Activated naive CD8-positive, alpha-beta T cell treated with anti-CD3 and anti-CD28 coated beads, Interleukin-2, amount 50 U/mL, for 16 hours (primary cell): ENCODE measurements around the gene METRNL.
"Not testable (repeated sequence)": the region's sequence is repeated elsewhere in the genome, so short reads cannot be mapped to it uniquely, and the experiment has no call there.

Experiments
- DNase-seq: peaks from one replicate; pipeline ENCODE4 v3.0.0-alpha.2; 2020; ENCODE audit warnings: low read depth, low spot score

The METRNL gene

GRCh38 chr17:83121921-83122820, 42.8 kb downstream of the METRNL start:
- DNase-seq, result no peak

GRCh38 chr17:83122834-83123233, 43.4 kb downstream of the METRNL start:
- no peak for DNase-seq

GRCh38 chr17:83123896-83124801, 44.7 kb downstream of the METRNL start:
- no peak for DNase-seq

GRCh38 chr17:83124871-83125514, 45.6 kb downstream of the METRNL start:
- DNase-seq, result no peak

DNA sequence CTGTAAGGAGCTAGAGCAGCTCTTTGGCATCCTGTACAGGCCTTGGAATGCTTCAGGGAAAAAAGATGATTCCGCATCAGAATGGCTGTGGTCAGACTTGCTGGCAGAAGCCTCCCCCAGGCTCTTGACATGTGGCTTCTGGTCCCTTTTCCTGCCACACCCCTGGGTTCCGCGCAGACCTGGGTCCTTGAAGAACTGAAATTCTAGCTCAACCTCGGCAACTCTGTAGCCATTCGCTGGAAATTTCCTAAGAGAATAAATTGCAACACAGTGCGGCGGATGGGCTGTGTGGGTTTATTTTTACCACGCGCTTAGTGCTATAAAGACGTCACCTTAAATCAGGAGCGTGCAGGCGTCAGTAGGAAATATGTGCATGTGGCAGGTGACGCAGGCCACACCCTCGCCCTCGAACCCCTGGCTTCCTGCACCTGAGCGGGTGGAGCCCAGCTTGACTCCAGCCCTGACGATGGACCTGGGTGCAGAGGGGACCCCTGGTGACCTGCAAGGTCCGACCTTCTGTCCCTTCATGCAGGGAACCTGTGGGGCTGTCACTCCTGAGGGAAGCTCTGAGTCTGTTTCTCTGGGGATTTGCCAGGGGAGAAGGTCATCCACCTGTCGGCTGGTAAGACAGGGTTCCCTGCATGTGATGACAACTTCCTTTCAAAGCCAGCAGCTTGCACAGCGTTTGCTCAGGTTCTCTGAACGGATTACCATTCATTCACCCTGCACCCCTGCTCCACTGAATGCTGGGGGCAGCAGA, 46.3 kb downstream of the METRNL start:
- DNase-seq, result no peak

DNA sequence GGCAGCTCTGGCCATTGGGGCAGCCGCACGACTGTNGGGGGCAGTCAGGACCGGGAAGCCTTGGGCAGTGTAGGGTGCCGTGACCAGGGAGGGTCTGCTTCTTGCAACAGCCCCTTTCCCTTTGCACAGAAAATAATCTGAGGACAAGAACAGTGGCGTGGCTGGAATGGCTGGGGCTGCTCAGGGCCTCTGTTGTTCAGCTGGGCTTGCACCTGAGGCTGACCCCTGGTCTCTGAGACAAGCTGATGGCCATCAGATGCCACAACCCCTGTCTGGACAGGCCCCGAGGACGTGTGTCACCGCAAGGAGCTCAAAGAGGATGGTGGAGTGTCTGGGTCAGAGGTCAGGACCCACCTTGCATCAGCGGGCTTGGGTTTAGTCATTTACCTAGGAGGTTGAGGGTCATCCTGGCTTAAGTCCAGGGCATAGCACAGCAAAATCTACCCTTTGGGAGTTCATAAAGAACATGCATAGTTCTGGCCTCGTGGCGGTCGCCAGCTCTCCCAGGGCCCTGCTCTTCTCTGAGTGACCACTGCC, 46.9 kb downstream of the METRNL start:
- no peak for DNase-seq

DNA sequence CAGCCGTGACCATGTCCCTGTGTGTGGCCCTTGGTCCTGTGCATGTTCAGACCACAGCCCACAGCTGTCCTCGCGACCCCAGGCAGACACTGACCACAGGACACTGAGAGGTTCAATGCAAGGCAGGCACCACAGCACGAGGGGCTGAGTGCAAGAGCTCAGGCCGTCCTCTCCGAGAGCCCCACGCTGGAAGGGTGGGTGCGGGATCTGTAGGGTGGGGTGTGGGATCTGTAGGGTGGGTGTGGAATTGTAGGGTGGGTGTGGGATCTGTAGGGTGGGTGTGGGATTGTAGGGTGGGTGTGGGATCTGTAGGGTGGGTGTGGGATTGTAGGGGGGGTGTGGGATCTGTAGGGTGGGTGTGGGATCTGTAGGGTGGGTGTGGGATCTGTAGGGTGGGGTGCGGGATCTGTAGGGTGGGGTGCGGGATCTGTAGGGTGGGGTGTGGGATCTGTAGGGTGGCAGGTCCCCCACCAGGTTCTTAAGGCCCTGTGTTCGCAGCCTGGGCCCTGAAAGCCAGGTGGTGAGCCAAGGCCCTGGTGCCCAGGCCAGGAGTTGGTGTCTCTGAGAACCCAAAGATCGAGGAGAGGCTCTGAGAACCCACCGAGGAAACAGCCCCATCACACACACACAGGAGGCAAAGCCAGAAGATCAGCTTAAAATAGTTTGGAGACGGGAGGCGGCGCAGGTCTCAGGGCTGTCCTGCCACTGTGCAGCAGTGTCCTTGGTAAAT, 48.2 kb downstream of the METRNL start:
- DNase-seq, result no peak

- DNase-seq, result no peak
Measured at GRCh38 chr17:83128306-83129240, 49.2 kb downstream of the METRNL start.

DNA sequence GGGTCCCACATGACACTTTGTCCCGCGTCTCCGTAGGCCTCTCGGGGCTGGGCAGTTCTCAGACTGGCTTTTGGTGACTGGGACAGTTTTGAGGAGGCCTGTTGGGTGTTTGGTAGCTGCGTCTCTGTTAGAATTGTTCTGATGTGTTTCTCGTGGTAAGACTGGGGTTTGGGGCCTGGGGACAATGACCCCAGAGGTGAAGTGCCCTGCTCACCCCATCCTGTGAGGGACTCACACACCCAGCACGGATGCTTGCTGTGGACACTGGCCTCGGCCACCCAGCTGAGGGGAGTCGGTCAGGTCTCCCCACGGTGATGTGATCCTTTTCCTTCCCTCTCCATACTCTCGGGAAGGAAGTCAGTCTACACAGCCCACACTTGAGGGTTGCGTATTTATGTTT, 50.3 kb downstream of the METRNL start:
- DNase-seq, result no peak

DNA sequence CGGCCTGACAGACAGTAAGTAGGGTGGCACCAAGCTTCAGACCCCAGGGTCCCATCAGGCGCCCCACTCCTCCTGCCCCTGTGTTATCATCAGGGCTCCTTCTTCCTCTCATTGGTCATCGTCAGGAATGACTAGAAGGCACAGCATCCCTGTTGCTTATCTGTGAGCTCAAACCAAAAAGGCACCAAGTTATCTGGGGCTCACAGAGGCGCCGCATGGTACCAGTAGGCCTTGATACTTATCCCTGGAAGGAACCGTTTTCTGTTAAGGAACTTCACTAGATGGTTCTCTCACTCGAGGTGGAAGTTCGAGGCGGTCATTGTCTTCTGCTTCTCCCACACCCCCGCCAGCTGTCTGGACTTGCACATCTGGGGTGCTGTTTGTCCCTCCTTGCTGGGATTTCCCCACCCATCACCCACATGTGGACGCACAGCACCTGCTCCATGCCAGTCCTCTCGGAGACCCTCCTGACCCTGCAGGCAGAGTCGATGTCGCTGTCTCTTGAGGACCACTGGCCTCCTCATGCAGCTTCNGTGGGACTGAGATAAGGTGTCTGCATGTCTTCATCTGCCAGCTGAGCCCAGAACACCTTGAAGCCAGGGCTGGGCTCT, 52.1 kb downstream of the METRNL start:
- no peak for DNase-seq

DNA sequence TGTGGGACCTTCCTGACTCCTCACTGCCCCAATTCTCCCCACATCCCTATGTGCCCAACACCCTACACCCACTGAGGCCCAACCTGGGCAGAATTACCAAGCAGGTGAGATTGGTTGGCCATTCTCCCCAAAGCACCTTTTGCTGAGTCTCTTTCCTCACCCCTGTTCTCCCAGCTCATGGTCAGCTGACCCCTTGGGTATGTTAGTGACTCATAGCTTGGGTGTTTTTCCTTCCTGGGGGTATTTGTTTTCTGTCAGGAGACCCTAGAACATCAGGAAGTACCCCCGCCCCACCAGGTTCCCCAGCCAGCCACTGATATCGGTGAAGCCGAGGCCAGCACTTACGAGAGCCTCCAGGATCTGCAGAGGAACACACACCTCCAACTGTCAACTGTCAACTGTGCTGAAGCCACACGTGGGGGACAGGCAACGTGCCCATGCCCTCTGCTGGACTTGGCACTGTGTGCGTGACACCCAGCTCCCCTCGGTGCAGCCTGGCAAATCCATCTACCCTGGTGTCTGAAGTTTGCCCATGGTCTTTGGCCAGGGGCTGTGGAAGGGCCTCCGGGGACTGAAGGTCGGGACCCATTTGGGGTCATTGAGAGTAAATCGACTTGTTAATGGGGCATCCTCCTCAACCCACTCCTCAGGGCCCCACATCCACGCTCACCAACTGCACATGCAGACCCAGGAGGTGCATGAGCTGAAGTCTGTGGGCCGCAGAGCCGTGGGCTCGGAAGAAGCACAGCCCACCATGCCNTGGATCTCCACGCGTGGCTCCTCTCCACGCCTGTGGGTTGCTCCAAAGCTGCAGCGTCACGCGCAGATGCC, 53.1 kb downstream of the METRNL start:
- no peak for DNase-seq

DNA sequence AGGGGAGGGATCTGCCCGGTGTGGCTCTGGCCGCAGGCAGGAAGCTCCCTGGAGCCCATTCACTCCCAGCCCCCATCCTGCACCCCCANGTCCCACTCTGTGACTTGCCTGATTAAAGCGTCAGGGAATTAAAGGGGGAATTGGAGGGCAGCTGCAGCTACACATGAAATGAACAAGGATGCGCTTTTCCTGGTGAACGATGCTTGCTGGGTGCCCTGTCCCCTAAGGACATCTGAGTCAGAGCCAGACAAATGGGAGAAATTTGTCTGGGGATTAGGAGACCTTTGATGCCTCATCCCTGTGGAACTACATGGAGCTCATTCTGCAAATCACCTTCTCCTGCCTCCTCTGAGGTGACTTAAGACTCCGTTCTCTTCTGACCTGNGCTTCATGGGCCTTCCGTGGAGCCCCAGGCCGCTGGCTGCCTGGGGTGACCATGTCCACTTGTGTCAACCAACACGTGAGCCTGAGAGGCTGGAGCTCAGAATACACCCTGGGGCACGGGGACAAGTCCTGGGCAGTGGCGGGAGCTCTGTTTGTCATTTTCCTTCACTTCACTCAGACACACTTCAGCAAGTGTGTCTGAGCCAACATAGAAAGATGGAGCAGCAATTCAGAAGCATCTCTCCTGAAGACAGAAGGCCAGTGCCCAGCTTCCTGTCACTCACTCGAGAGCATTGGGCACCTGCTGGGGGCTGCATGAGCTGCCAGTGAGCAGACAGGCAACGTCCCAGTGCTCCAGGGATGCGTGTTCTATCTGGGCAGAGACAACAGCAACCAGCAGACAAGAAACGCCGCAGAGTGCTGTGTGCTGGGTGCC, 54.1 kb downstream of the METRNL start:
- DNase-seq, result no peak

GRCh38 chr17:83134456-83134855, 55.0 kb downstream of the METRNL start:
- DNase-seq, result not testable (repeated sequence)

- DNase-seq, result no peak
Measured at GRCh38 chr17:83135692-83136091, 56.3 kb downstream of the METRNL start.

- no peak for DNase-seq
Measured at GRCh38 chr17:83136156-83136555, 56.7 kb downstream of the METRNL start.

GRCh38 chr17:83136931-83137330, 57.5 kb downstream of the METRNL start:
- DNase-seq, result no peak

DNA sequence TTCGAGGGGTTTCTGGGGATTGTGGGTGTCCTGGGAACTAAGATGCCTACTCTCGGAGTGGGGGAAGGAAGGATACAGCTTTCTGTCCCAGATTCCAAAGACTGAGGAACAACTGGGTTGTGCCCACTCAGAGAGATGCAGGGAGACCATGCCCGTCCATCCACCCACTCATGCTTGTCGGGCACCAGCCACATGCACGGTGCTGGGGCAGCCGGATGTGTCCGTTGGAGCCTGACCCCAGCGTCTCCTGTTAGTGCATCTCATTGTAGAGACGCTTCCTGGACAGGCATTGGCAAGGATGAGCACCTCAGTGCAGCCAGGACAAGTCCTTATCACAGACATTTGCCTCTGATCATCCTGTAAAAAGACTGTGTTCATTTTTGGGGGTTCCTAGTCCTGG, 58.1 kb downstream of the METRNL start:
- no peak for DNase-seq
